Measurements from ENCODE around the gene ANKRD11.
"Not testable (repeated sequence)": the region's sequence is repeated elsewhere in the genome, so short reads cannot be mapped to it uniquely, and the experiment has no call there.

ANKRD11 gene

DNA sequence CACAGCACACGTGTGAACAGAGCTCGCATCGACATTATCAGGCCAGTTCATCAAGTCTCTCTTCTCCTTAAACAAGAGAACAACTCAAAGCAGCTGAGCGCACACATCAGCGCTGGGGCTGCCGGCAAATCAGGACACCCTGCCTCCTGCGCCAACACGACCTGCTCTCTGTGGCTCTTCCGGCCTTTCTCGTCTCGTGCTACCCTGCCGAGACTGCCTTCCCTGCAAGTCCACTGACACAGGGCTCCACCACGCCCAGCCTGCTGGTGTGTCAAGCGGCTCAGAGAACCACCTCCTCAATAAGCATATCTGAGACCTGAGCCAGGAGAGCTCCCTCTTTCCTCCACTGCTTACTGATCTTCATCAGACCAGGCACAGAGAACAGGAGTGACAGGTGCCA, 176.0 kb downstream of the ANKRD11 start:
- no peak for DNase-seq (ENCODE audit: low read depth)

DNA sequence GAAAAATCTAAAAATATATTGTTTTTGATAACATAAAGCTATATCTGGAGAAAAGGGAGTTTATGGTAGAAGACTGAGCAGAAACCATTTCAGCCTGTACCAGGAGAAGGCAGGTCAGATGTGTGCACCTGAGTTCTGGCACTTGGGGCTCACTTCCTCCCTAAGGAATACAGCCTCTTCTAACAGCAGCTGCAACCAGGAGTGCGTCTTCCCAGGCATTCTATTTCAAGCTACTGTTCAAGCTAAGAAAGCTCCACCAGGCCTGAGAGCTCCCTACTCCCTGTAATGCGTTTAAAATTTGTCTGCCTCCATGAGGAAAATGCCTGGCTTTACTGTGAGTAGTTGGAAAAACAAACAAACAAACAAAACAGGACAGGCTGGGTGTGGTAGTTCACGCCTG, 176.8 kb downstream of the ANKRD11 start:
- no peak for DNase-seq (ENCODE audit: low read depth)

DNA sequence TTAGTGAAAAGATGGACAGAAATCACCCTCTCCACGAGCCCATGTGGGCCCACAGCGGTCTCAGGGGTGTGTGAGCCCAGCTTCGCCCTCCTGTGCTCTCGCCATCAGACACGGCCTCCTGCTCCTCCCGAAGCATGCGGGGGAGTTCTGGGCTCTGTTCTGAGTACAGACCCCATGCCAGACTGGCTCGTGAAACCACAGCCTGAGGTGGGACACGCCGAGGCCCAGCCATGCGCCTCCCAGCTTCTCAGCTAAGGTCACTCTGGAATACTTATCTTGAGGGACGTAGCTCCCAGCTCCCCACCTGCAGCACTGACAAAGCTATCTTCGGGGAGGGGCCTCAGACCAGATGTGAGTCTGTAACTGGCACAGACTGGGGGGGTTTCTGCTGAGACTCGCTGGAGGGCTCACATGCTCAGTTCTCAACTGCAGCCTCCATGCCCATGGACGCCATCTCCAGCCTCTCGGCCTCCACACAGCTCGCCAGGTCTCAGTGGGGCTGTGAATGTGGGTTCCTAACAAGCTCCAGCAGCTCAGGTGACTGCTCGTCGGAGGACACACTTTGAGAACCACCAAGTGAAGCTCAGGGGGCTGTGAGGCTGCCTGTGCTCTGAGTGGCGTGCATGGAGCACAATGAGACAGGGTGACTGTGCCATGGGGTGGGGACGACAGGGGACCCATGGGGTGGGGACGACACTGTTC, 177.6 kb downstream of the ANKRD11 start:
- no peak for DNase-seq (ENCODE audit: low read depth)

DNA sequence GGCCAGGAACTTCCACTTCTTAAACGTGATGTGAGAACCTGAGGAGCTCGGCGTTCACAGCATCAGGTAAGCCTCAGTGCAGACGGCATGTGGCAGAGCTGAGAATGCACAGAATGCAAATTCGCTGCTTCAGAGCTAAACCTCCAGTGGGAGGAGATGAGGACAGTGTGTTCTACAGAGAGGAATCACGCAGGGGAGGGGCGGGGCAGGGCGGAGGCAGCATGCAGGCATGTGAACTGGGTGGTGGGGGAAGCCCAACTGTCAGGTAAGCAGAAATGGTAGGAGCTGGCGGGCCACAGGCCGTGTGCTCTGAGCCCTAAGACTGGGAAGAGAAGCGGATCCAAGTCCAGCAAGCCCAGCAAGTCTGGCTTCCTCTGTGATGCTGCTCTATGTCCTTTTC, 178.2 kb downstream of the ANKRD11 start:
- no peak for DNase-seq (ENCODE audit: low read depth)

DNA sequence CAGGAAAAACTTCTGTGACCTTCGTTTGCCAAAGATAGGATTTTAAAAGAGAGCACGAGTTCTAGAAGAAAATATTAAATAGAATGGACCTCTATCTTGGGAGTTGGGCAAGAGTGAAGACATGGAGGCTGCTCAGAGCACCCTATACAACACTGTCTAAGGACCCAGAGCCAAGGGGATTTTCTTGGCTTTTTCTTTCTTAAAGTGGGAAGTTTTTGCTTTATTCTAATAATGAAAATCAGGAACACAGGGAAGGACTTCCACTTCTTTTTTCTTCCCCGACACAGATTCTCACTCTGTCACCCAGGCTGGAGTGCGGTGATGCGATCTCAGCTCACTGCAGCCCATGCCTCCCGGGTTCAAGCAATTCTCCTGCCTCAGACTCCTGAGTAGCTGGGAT, 178.7 kb downstream of the ANKRD11 start:
- DNase-seq (ENCODE audit: low read depth) = no peak

DNA sequence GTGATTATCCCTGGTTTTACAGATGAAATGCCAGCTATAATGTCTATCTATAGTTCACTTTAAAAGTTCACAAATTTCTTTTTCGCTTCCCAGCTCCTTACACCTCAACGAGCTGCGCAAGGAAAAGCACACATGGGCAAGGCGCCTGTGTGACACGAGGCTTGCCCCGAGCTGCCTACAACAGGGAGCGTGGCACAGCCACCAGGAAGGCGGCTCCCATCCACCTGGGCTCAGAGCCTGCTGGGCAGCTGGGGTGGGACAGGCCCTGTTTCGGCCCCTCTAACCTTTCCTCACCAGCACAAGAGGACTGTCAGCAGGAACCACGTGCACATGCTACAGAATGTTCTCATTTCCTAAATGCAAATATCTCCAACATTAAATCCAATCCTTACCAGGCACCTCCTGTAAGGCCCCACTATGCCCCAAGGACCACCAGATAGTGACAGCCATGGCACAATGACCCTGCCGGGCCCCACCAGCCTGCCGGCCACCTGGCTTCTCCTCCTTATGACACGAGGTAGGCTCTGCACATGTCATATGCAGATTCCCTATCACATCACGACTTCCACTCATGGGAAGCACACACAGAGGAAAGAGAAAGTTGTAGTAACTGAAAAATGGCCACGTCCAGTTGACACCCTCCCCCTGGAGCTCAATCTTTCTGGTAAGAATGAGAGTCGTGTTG, 180.8 kb downstream of the ANKRD11 start:
- no peak for DNase-seq (ENCODE audit: low read depth)

DNA sequence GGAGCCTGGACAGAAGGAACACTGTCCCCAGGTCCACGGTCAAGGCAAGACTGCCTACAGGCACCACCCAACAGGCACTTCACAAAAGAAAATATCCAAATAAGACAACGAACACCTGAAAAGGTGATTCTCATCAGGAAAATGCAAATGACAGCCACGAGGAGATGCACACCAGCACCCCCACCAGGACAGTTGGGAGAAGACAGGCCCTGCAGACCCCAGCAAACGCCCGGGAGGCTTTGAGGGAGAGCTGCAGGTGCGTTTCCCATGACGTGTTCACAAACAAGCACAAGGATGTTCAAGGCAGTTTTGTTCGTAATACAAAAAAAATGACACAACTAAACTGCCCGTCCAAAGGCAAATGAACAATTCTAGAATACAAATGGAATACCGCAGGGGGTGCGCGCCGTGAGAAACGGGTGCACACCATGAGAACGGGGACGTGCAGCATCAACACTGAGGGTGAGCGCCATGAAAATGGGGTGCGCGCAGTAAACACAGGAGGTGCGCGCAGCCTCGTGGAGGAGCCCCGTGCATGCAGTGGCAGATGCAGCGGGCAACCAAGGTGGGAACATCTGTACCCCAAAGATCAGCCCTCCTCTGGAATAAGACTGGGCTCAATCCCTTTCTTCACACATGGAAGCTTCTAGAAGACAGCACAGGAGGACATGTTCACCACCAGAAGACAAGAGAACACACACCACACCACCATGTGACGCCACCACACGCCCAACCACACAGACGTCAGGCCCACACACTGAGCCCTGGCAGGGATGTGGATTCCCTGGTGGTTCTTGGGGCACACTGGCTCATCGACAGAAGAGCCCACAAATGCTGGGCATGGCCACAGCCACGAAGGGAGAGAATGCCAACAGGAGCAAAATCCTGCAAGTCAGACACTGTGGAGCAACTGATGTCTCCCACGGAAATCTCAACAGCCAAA, 181.7 kb downstream of the ANKRD11 start:
- DNase-seq (ENCODE audit: low read depth) = no peak

DNA sequence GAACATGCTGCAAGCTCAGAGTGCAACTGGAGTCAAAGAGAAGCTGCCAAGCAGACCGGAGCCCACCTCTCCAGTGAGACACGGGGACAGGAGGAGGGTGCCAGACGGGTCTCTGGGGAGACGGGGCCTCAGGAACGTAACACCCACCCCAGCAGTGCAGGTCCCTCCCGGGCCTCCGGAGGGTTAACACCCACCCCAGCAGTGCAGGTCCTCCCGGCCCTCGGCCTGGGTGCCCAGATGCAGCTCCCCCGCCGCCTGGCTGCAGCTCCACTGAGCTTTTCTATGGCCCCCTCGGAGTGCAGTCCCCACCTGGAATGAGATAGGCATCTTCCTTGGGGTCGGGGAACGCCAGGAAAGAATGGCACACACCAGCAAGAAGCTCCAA, 182.9 kb downstream of the ANKRD11 start:
- no peak for DNase-seq (ENCODE audit: low read depth)

DNA sequence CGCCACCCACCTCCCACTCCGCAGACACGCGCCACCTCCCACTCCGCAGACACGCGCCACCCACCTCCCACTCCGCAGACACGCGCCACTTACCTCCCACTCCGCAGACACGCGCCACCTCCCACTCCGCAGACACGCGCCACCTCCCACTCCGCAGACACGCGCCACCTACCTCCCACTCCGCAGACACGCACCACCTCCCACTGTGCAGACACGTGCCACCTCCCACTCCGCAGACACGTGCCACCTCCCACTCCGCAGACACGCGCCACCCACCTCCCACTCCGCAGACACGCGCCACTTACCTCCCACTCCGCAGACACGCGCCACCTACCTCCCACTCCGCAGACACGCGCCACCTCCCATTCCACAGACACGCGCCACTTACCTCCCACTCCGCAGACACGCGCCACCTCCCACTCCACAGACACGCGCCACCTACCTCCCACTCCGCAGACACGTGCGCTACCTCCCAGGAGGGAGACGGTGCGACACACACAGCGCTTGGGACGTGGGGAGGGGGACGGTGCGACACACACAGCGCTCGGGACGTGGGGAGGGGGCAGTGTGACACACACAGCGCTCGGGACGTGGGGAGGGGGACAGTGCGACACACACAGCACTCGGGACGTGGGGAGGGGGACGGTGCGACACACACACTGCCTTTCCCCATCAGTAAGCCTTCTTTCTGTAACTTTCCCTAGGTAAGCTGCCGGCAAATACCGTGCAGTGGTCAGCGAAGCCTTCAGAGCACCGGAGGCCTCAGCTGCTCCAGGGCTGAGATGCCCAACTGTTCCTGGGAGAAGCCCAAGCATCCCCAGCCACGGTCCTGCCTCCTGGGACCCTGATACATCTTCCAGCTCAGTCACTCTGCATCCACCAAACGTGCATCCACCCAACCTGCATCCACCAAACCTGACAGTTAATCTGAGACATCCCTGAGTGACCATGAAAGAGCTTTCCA, 183.6 kb downstream of the ANKRD11 start:
- not testable (repeated sequence) for DNase-seq (ENCODE audit: low read depth)

DNA sequence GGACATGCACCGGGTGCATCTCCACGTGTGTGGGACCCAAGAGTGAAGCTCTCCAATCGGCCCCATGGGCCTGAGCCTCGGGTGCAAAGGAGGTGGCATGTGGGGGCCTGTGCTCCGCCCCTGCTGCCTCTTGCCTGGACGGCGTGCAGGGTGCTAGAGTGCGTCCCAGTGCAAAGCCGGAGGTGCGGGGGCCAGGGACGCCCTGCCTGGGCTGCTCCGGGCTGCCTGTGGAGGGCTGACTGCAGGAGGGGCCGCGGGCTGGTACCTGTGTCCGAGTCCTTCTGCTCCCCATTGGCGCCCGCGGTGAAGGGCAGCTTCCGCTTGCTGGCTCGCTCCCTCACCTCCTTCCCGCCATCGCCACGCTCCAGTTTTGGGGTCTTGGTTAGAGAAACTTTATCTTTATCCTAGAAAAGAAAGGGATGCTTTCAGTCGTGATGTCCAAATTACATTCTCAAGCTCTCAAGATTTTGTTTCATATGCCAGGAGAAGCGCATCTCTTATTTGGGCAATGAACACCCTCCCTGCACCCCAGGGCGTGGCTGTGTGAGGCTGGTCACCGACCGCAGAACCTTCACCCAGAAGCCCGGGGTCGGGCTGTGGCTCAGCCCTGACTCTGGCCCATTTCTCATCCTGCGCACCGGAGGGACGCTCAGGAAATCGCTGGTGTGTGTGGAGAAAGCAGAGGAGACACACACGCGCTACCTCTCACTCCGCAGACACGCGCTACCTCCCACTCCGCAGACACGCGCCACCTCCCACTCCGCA, 185.2 kb downstream of the ANKRD11 start:
- DNase-seq (ENCODE audit: low read depth) = no peak

DNA sequence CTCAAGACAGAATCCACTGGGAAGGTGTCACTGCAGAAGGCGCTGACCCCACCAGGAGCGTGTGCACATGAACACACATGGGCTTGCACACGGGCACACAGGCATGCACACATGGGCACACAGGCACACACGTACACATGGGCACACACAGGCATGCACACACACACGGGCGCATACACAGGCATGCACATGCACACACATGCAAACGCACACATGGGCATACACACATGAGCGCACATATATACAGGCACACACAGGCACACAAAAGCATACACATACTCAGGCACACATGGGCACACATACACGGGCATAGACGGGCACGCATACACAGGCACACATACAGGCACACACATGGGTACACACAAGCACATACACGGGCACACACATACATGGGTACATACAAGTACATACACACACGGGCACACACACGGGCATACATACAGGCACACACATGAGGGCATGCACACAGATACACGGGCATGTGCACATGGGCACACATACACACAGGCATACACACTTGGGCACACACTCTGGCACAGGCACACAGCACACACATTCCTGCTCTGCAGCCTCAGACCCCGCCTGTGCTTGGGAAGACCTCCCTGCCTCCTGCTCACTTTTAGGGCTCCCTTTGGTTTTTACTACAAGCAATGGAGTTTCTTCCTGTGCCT, 186.0 kb downstream of the ANKRD11 start:
- DNase-seq (ENCODE audit: low read depth) = no peak

DNA sequence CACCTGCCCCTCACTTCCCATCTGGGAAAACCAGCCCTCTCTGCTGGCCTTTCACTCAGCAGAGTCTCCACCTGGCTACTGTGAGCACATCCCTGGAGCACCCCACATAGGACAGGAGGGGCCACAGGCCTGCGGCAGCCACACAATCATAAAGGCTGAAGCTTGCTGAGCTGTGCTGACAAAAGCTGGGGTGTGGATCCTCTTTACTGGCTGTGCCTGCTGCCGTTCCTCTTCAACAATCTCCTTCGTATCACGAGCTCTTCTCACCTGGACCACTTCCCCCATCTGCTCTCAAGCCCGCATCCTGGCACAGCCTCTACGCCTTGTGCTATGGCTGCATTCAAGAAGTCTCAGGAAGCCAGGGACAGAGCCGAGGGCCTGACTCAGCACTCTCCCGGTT, 186.7 kb downstream of the ANKRD11 start:
- no peak for DNase-seq (ENCODE audit: low read depth)

DNA sequence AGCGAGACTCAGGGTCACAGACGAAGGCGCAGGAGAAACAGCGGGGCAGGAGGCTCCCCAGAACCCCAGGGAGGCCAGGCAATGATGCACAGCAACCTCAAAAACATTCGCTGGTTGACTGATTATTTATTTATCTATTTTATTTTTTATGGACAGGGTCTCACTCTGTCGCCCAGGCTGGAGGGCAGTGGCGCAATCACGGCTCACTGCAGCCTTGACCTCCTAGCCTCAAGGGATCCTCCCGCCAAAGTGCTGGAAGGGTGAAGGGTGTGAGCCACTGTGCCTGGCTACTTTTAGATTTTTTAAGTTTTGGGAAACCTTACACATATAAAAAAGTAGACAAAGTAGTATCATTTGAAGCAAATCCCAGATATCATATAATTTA, 189.4 kb downstream of the ANKRD11 start:
- DNase-seq (ENCODE audit: low read depth) = no peak

DNA sequence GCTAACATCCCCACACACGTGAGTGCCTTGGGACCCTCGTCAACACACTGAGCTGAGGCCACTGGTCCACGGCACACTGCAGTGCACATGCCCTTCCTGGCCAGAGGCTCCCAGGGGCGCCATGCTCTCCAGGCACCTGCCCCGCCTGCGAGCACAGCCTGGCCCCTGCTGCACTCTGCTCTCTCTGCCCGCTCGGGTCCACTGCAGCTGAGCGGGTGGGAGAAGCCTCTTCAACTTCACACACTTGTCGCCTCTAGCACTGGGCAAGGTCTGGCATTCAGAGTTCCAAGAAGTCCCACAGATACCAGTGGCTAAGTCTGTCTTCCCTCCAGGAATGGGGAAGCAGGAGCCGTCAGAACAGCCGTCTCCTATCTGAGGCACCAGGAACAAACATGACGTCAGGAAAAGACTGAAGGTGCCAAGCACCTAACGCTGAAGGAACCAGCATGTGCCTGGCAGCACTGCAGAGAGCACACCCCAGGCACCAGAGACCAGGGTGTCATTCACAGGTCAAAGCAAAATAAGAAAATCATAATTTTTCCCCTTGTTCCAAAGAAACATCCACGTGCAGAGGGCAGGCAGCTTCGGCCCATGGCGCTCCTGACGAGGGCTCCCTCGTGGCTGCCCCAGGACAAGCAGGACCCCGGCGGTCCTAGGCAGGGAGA, 189.9 kb downstream of the ANKRD11 start:
- no peak for DNase-seq (ENCODE audit: low read depth)

DNA sequence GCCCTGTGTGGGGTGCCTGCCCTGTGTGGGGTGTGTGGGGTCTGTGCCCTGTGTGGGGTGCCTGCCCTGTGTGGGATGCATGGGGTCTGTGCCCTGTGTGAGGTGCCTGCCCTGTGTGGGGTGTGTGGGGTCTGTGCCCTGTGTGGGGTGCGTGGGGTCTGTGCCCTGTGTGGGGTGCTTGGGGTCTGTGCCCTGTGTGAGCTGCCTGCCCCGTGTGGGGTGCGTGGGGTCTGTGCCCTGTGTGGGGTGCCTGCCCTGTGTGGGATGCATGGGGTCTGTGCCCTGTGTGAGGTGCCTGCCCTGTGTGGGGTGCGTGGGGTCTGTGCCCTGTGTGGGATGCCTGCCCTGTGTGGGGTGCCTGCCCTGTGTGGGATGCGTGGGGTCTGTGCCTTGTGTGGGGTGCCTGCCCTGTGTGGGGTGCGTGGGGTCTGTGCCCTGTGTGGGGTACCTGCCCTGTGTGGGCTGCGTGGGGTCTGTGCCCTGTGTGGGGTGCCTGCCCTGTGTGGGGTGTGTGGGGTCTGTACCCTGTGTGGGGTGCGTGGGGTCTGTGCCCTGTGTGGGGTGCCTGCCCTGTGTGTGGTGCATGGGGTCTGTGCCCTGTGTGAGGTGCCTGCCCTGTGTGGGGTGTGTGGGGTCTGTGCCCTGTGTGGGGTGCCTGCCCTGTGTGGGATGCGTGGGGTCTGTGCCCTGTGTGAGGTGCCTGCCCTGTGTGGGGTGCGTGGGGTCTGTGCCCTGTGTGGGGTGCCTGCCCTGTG, 190.8 kb downstream of the ANKRD11 start:
- not testable (repeated sequence) for DNase-seq (ENCODE audit: low read depth)

DNA sequence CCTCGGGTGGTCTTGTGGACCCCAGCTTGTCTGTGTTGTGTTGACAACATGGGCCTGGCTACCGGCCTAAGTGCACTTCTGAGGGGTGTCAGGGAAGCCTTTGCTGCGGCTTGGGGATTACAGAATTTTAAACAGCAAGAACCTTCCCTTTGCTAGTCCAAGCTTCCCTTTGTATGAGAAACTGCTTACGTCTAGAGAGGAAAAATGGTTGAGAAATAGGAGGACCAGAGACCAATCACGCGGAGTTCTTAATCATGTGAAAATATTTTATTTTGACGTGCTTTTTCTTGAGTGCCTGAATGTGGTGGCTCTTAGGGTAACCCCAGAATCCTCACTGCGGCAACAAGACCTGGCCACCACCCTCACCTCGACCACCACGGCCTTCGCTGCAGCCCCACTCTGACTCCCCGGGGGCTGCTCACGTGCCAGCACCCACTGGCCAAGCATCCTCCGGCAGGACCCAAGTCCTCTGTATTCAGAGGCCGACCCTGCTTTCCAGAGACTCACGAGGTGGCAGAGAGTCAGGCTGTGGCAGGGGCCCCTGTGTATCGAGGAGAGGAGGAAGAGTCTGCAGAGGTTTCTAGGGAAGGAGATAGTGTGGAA, 191.6 kb downstream of the ANKRD11 start:
- DNase-seq (ENCODE audit: low read depth) = no peak

DNA sequence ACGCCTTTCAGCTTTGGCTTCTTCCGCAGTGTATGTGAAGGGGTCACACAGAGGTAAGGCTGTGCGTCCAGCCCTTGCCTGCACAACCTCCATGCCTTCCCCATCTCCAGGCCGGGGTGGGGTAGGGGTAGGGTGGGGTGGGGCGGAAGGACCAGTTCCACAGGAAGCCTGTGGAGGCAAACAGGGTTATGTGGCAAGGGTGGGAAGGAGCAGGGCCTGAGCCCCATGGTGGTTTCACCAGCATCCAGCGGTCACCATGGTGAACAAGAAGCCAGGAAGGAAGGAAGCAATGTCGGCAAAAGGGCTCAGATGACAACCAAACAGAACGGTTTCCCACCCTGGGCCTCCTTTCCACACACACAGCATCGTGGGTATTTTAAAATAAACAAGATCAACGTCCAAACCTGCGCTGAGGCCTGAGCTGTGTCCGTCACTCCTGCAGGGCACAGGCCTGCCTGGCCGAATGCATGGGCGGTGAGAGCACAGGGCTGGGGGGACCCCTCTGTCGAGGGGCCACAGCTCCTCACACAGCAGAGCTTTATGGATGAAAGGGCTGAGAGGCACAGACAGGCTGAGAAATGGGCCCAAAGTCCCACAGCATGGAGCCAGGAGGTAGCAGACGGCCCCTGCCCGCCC, 192.3 kb downstream of the ANKRD11 start:
- no peak for DNase-seq (ENCODE audit: low read depth)
